Neural cell (in vitro differentiated cells): ENCODE measurements around the gene WIPF3. TPM values are rescaled to one million over a fixed set of nuclear protein-coding genes. Genes with fewer than 3 reads are reported as not detected.

ENCODE experiments used
- H2AFZ ChIP-seq: fragments of 200-600, 300-800 bp; sonication (generic), shearing (Covaris generic); 2 replicates; pipeline ENCODE4 v1.6.0; 2014; ENCODE audit warnings: low read depth, mild to moderate bottlenecking, antibody characterized with exemption, low read length, moderate library complexity
- H3F3A ChIP-seq: fragments of 200-600 bp; shearing (Covaris generic); 2 replicates; pipeline ENCODE4 v1.6.1; 2016; ENCODE audit warnings: mild to moderate bottlenecking, moderate library complexity, mixed read lengths, antibody characterized with exemption, low read length; ENCODE audit not compliant: insufficient read depth, poor library complexity, severe bottlenecking
- H3K27ac ChIP-seq: fragments of 200-600, 300-800 bp; sonication (generic), shearing (Covaris generic); 2 replicates; pipeline ENCODE4 v1.5.1; 2014; ENCODE audit warnings: mild to moderate bottlenecking, low read length, moderate library complexity
- H3K27me3 ChIP-seq: fragments of 300-800, 200-600 bp; sonication (generic), shearing (Covaris generic); 2 replicates; pipeline ENCODE4 v1.6.0; 2014; ENCODE audit warnings: mild to moderate bottlenecking, low read depth, low read length, moderate library complexity; ENCODE audit not compliant: insufficient read depth
- H3K36me3 ChIP-seq: fragments of 300-800, 200-600 bp; sonication (generic), shearing (Covaris generic); 2 replicates; pipeline ENCODE4 v1.5.1; 2014; ENCODE audit warnings: mild to moderate bottlenecking, antibody characterized with exemption, low read length, moderate library complexity; ENCODE audit not compliant: insufficient read depth
- H3K4me2 ChIP-seq: fragments of 300-800, 200-600 bp; sonication (generic), shearing (Covaris generic); 2 replicates; pipeline ENCODE4 v1.6.0; 2014; ENCODE audit warnings: mild to moderate bottlenecking, low read length
- H3K4me3 ChIP-seq: fragments of 300-800, 200-600 bp; sonication (generic), shearing (Covaris generic); 2 replicates; pipeline ENCODE4 v1.5.1; 2014; ENCODE audit warnings: mild to moderate bottlenecking, low read length, moderate library complexity
- H3K79me2 ChIP-seq: fragments of 200-600 bp; shearing (Covaris generic); replicated peaks from 2 replicates; pipeline ENCODE4 v1.6.0; 2014; ENCODE audit warnings: mild to moderate bottlenecking, low read length, moderate library complexity; ENCODE audit not compliant: insufficient read depth
- H3K9ac ChIP-seq: fragments of 300-800, 200-600 bp; sonication (generic), shearing (Covaris generic); 2 replicates; pipeline ENCODE4 v1.6.1; 2016; ENCODE audit warnings: mild to moderate bottlenecking, low read length, mixed read lengths
- H3K9me2 ChIP-seq: fragments of 200-600 bp; shearing (Covaris generic); 2 replicates; pipeline ENCODE4 v1.6.1; 2016; ENCODE audit warnings: mild to moderate bottlenecking, low read length, mixed read lengths; ENCODE audit not compliant: insufficient read depth
- H3K9me3 ChIP-seq: fragments of 200-600, 300-800 bp; sonication (generic), shearing (Covaris generic); 2 replicates; pipeline ENCODE4 v1.6.1; 2016; ENCODE audit warnings: mild to moderate bottlenecking, mixed run types, low read length, moderate library complexity, mixed read lengths
- H4K20me1 ChIP-seq: fragments of 200-600 bp; shearing (Covaris generic); 2 replicates; pipeline ENCODE4 v1.6.1; 2016; ENCODE audit warnings: mild to moderate bottlenecking, mixed run types; ENCODE audit not compliant: insufficient read depth
- EP300 ChIP-seq: fragments of 450-650 bp; conservative IDR thresholded peaks from 2 replicates; pipeline ENCODE4 v1.6.1; 2014; ENCODE audit warnings: antibody characterized with exemption, mild to moderate bottlenecking, moderate library complexity; ENCODE audit not compliant: poor library complexity, severe bottlenecking
- EZH2 ChIP-seq: fragments of 200-600, 300-800 bp; shearing (Covaris generic), sonication (generic); IDR thresholded peaks from 2 replicates; pipeline ENCODE4 v1.6.1; 2014; ENCODE audit warnings: antibody characterized with exemption, low read length, borderline replicate concordance, mild to moderate bottlenecking; ENCODE audit not compliant: insufficient read depth, poor library complexity, severe bottlenecking
- MXI1 ChIP-seq: fragments of 450-650 bp; conservative IDR thresholded peaks from 2 replicates; pipeline ENCODE4 v1.6.1; 2014; ENCODE audit warnings: antibody characterized with exemption, mild to moderate bottlenecking; ENCODE audit not compliant: poor library complexity, severe bottlenecking
- POLR2AphosphoS5 ChIP-seq: IDR thresholded peaks from 2 replicates; pipeline ENCODE4 v1.6.1; 2012
- RAD21 ChIP-seq: fragments of 450-650 bp; conservative IDR thresholded peaks from 2 replicates; pipeline ENCODE4 v1.6.1; 2014; ENCODE audit warnings: antibody characterized with exemption, mild to moderate bottlenecking, moderate library complexity
- SMC3 ChIP-seq: fragments of 450-650 bp; conservative IDR thresholded peaks from 2 replicates; pipeline ENCODE4 v1.6.1; 2014; ENCODE audit warnings: antibody characterized with exemption, mild to moderate bottlenecking, moderate library complexity; ENCODE audit not compliant: poor library complexity
- TAF1 ChIP-seq: IDR thresholded peaks from 2 replicates; pipeline ENCODE4 v1.6.1; 2012; ENCODE audit warnings: low read depth
- polyA plus RNA-seq: library from polyadenylated mRNA; depleted of rRNA; stranded (reverse); fragments of >200 nt; gene quantifications from 2 replicates; pipeline ENCODE4 v1.2.3, GENCODE V29; 2014
- TF ChIP-seq, protein P1 (sequence below): fragments of 450-650 bp; IDR thresholded peaks from 2 replicates; pipeline ENCODE4 v1.5.1; 2014; ENCODE audit warnings: antibody characterized with exemption, mild to moderate bottlenecking, moderate library complexity; ENCODE audit not compliant: poor library complexity, severe bottlenecking
- TF ChIP-seq, protein P2 (sequence below): IDR thresholded peaks from 2 replicates; pipeline ENCODE4 v1.6.1; 2012; ENCODE audit warnings: borderline replicate concordance

WIPF3 gene
- polyA plus RNA-seq, 1 donor from 2014 or later: 3.8 TPM

DNA sequence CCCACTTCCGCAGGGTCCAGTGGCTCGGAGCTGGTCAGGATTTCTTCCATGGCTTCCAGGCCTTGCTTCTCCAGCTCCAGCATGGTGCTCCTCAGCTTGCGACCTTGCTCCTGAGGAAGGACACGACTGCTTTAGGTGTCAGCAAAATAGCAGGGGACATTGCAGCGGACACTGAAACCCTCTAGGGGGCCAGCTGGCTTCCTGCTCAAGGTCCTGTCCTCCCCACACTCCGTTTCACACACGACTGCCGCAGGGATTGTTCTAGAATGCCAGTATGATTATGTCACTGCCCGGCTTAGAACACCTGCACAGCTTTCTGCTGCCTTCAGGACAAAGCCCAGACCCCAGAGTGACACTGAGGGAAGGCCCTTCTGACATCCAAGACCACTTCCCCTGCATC, 117.7 kb downstream of the WIPF3 start:
- Histone ChIP-seq H3K36me3 (peaks cover 23% of the 10 kb centered on the region), H3K27me3 (no peaks in the 10 kb centered on the region), H3K27ac (no peak overlapping the region), H4K20me1 (no peaks in the 10 kb centered on the region), H3F3A (no peaks in the 10 kb centered on the region), H3K4me3 (no peak overlapping the region), H3K4me2 (no peak overlapping the region), H3K79me2 (no peaks in the 10 kb centered on the region), H2AFZ (no peak overlapping the region), H3K9ac (no peak overlapping the region), H3K9me2 (no peaks in the 10 kb centered on the region), H3K9me3 (no peaks in the 10 kb centered on the region)
- TF ChIP-seq, protein P1, sequence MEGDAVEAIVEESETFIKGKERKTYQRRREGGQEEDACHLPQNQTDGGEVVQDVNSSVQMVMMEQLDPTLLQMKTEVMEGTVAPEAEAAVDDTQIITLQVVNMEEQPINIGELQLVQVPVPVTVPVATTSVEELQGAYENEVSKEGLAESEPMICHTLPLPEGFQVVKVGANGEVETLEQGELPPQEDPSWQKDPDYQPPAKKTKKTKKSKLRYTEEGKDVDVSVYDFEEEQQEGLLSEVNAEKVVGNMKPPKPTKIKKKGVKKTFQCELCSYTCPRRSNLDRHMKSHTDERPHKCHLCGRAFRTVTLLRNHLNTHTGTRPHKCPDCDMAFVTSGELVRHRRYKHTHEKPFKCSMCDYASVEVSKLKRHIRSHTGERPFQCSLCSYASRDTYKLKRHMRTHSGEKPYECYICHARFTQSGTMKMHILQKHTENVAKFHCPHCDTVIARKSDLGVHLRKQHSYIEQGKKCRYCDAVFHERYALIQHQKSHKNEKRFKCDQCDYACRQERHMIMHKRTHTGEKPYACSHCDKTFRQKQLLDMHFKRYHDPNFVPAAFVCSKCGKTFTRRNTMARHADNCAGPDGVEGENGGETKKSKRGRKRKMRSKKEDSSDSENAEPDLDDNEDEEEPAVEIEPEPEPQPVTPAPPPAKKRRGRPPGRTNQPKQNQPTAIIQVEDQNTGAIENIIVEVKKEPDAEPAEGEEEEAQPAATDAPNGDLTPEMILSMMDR: no peak
- TF ChIP-seq RAD21 (no peak), EP300 (no peak), SMC3 (no peak), POLR2AphosphoS5 (no peak), MXI1 (no peak)

DNA sequence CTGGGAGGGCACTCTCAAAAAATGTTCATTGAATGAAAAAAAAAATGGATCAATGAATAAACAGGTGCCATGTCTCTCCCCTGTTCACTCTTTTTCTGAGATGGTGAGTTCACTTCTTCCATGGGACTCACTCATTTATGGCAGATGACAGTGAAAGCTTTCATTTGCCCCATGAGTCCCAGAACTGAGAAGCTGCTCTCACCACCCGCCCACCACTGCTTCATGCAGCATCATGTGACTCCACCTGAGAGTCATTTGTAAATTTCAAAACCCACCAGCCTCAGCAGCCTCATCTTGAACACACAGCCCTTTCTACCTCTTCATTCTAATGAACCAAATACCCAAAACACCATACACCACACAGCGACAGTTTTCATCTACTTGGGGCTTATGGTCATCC, 118.4 kb downstream of the WIPF3 start:
- Histone ChIP-seq H3K27ac (no peak overlapping the region), H3K9me2 (no peaks in the 10 kb centered on the region), H4K20me1 (no peaks in the 10 kb centered on the region), H3K9ac (no peak overlapping the region), H3F3A (no peaks in the 10 kb centered on the region), H3K4me3 (no peak overlapping the region), H3K9me3 (no peaks in the 10 kb centered on the region), H2AFZ (no peak overlapping the region), H3K79me2 (no peaks in the 10 kb centered on the region), H3K36me3 (peaks cover 18% of the 10 kb centered on the region), H3K27me3 (no peaks in the 10 kb centered on the region), H3K4me2 (no peak overlapping the region)
- TF ChIP-seq, protein P1: no peak
- TF ChIP-seq EZH2 (no peak), EP300 (no peak), MXI1 (no peak), SMC3 (no peak), RAD21 (no peak), POLR2AphosphoS5 (no peak), TAF1 (no peak)
- TF ChIP-seq, protein P2, sequence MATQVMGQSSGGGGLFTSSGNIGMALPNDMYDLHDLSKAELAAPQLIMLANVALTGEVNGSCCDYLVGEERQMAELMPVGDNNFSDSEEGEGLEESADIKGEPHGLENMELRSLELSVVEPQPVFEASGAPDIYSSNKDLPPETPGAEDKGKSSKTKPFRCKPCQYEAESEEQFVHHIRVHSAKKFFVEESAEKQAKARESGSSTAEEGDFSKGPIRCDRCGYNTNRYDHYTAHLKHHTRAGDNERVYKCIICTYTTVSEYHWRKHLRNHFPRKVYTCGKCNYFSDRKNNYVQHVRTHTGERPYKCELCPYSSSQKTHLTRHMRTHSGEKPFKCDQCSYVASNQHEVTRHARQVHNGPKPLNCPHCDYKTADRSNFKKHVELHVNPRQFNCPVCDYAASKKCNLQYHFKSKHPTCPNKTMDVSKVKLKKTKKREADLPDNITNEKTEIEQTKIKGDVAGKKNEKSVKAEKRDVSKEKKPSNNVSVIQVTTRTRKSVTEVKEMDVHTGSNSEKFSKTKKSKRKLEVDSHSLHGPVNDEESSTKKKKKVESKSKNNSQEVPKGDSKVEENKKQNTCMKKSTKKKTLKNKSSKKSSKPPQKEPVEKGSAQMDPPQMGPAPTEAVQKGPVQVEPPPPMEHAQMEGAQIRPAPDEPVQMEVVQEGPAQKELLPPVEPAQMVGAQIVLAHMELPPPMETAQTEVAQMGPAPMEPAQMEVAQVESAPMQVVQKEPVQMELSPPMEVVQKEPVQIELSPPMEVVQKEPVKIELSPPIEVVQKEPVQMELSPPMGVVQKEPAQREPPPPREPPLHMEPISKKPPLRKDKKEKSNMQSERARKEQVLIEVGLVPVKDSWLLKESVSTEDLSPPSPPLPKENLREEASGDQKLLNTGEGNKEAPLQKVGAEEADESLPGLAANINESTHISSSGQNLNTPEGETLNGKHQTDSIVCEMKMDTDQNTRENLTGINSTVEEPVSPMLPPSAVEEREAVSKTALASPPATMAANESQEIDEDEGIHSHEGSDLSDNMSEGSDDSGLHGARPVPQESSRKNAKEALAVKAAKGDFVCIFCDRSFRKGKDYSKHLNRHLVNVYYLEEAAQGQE: no peak
